SJCRH30 (cell line): ENCODE data around the gene IFNG-AS1. TPM values are rescaled to one million over a fixed set of nuclear protein-coding genes. Genes with fewer than 3 reads are reported as not detected.

ENCODE experiments used
- DNase-seq, 2 experiments: peaks; one replicate each; pipeline ENCODE4 v3.0.0-alpha.2; 2015 to 2020
- H3K27ac ChIP-seq: fragments of 250-450 bp; sonication (Bioruptor Pico); 2 replicates; pipeline ENCODE4 v1.5.1; 2020; ENCODE audit warnings: mild to moderate bottlenecking, moderate library complexity
- H3K27me3 ChIP-seq: fragments of 250-450 bp; sonication (Bioruptor Pico); 2 replicates; pipeline ENCODE4 v1.5.1; 2020; ENCODE audit warnings: mild to moderate bottlenecking, moderate library complexity
- H3K36me3 ChIP-seq: fragments of 250-450 bp; sonication (Bioruptor Pico); 2 replicates; pipeline ENCODE4 v1.5.1; 2020; ENCODE audit warnings: mild to moderate bottlenecking, moderate library complexity
- H3K4me1 ChIP-seq: fragments of 250-450 bp; sonication (Bioruptor Pico); 2 replicates; pipeline ENCODE4 v1.5.1; 2020; ENCODE audit warnings: mild to moderate bottlenecking, moderate library complexity
- H3K4me3 ChIP-seq: fragments of 250-450 bp; sonication (Bioruptor Pico); 2 replicates; pipeline ENCODE4 v1.5.1; 2020; ENCODE audit warnings: mild to moderate bottlenecking, moderate library complexity
- H3K9me3 ChIP-seq: fragments of 250-450 bp; sonication (Bioruptor Pico); replicated peaks from 2 replicates; pipeline ENCODE4 v1.5.1; 2020; ENCODE audit warnings: mild to moderate bottlenecking, moderate library complexity
- total RNA-seq: library from RNA; depleted of rRNA; stranded (reverse); fragments of >200 nt; shearing (Covaris generic); gene quantifications from 2 replicates; pipeline ENCODE4 v1.2.3, GENCODE V29; 2014; rRNA removed

The IFNG-AS1 gene
- total RNA-seq: not detected in 2 replicates

GRCh38 chr12:67989184-67989920 lies at the start of gene IFNG-AS1:
IFNG-AS1 (plus strand) TSS chr12:67989447.
- H3K27ac ChIP-seq: peak within 1 kb of the TSS; percentile 3; the same call in 1 of the 2 replicates
- H3K4me1 ChIP-seq: peaks cover 11% of the 10 kb centered on the region; the same call in 1 of the 2 replicates
- no peak for DNase-seq
- H3K36me3 ChIP-seq: no peaks in the 10 kb centered on the region
- no peaks in the 10 kb centered on the region for H3K9me3 ChIP-seq
- H3K27me3 ChIP-seq: no peaks in the 10 kb centered on the region
- H3K4me3 ChIP-seq: no peak within 1 kb of the TSS

GRCh38 chr12:67939611-67940010 lies 49.6 kb upstream of the IFNG-AS1 start:
- H3K27ac ChIP-seq: no peak overlapping the region
- no peak overlapping the region for H3K4me3 ChIP-seq

GRCh38 chr12:67940780-67941243 lies 48.4 kb upstream of the IFNG-AS1 start:
- DNase-seq: peak; percentile 13 to 47
- no peaks in the 10 kb centered on the region; the same call in 1 of the 2 replicates for H3K9me3 ChIP-seq
- no peak overlapping the region for H3K4me3 ChIP-seq
- H3K36me3 ChIP-seq: no peaks in the 10 kb centered on the region
- no peaks in the 10 kb centered on the region for H3K27me3 ChIP-seq
- peaks cover 28% of the 10 kb centered on the region for H3K4me1 ChIP-seq
- H3K27ac ChIP-seq: peak overlapping the region; percentile 44

More at GRCh38 chr12:67939611-67940010, 49.6 kb upstream of the IFNG-AS1 start:
- no peak for DNase-seq
- Histone ChIP-seq H3K27me3 (no peaks in the 10 kb centered on the region), H3K9me3 (no peaks in the 10 kb centered on the region; the same call in 1 of the 2 replicates), H3K36me3 (no peaks in the 10 kb centered on the region), H3K4me1 (peaks cover 28% of the 10 kb centered on the region)

- Histone ChIP-seq H3K4me1 (peaks cover 28% of the 10 kb centered on the region), H3K27me3 (no peaks in the 10 kb centered on the region), H3K9me3 (no peaks in the 10 kb centered on the region; the same call in 1 of the 2 replicates), H3K36me3 (no peaks in the 10 kb centered on the region), H3K4me3 (no peak overlapping the region), H3K27ac (peak overlapping the region; percentile 54)
- peak; percentile 52 to 80 for DNase-seq
Measured at GRCh38 chr12:67942724-67943123, 46.5 kb upstream of the IFNG-AS1 start.

- Histone ChIP-seq H3K27me3 (no peaks in the 10 kb centered on the region), H3K4me1 (peaks cover 28% of the 10 kb centered on the region), H3K36me3 (no peaks in the 10 kb centered on the region), H3K4me3 (no peak overlapping the region), H3K9me3 (no peaks in the 10 kb centered on the region; the same call in 1 of the 2 replicates), H3K27ac (peak overlapping the region; percentile 54)
- peak; percentile 63 to 89 for DNase-seq
Measured at GRCh38 chr12:67943141-67943892, 45.9 kb upstream of the IFNG-AS1 start.

GRCh38 chr12:67944093-67944492 lies 45.2 kb upstream of the IFNG-AS1 start:
- Histone ChIP-seq H3K36me3 (no peaks in the 10 kb centered on the region), H3K27ac (no peak overlapping the region), H3K9me3 (no peaks in the 10 kb centered on the region; the same call in 1 of the 2 replicates), H3K27me3 (no peaks in the 10 kb centered on the region), H3K4me3 (no peak overlapping the region), H3K4me1 (peaks cover 28% of the 10 kb centered on the region)
- no peak for DNase-seq

GRCh38 chr12:67952787-67953186 lies 36.5 kb upstream of the IFNG-AS1 start:
- no peaks in the 10 kb centered on the region for H3K27me3 ChIP-seq
- no peaks in the 10 kb centered on the region for H3K9me3 ChIP-seq
- DNase-seq: no peak
- H3K4me3 ChIP-seq: no peak overlapping the region
- no peak overlapping the region for H3K27ac ChIP-seq
- no peaks in the 10 kb centered on the region for H3K36me3 ChIP-seq
- H3K4me1 ChIP-seq: no peaks in the 10 kb centered on the region

GRCh38 chr12:67957383-67957782 lies 31.9 kb upstream of the IFNG-AS1 start:
- no peak overlapping the region for H3K4me3 ChIP-seq
- H3K36me3 ChIP-seq: no peaks in the 10 kb centered on the region
- H3K4me1 ChIP-seq: no peaks in the 10 kb centered on the region
- no peaks in the 10 kb centered on the region for H3K9me3 ChIP-seq
- no peak overlapping the region for H3K27ac ChIP-seq
- no peaks in the 10 kb centered on the region for H3K27me3 ChIP-seq
- no peak for DNase-seq

- Histone ChIP-seq H3K27ac (no peak overlapping the region), H3K4me3 (no peak overlapping the region), H3K27me3 (no peaks in the 10 kb centered on the region), H3K36me3 (no peaks in the 10 kb centered on the region), H3K4me1 (no peaks in the 10 kb centered on the region), H3K9me3 (no peaks in the 10 kb centered on the region)
- no peak for DNase-seq
Measured at GRCh38 chr12:67958187-67958586, 31.1 kb upstream of the IFNG-AS1 start.

GRCh38 chr12:67964456-67964855 lies 24.8 kb upstream of the IFNG-AS1 start:
- Histone ChIP-seq H3K27me3 (no peaks in the 10 kb centered on the region), H3K9me3 (no peaks in the 10 kb centered on the region), H3K36me3 (no peaks in the 10 kb centered on the region), H3K4me3 (no peak overlapping the region), H3K4me1 (no peaks in the 10 kb centered on the region), H3K27ac (no peak overlapping the region)
- DNase-seq: no peak

GRCh38 chr12:67966560-67966959 lies 22.7 kb upstream of the IFNG-AS1 start:
- Histone ChIP-seq H3K27me3 (no peaks in the 10 kb centered on the region), H3K27ac (no peak overlapping the region), H3K4me1 (no peaks in the 10 kb centered on the region), H3K9me3 (no peaks in the 10 kb centered on the region), H3K36me3 (no peaks in the 10 kb centered on the region), H3K4me3 (no peak overlapping the region)
- DNase-seq: no peak

GRCh38 chr12:67968321-67968720 lies 20.9 kb upstream of the IFNG-AS1 start:
- Histone ChIP-seq H3K36me3 (no peaks in the 10 kb centered on the region), H3K4me1 (no peaks in the 10 kb centered on the region), H3K4me3 (no peak overlapping the region), H3K27me3 (no peaks in the 10 kb centered on the region), H3K9me3 (no peaks in the 10 kb centered on the region), H3K27ac (no peak overlapping the region)
- no peak for DNase-seq

GRCh38 chr12:67968725-67969124 lies 20.5 kb upstream of the IFNG-AS1 start:
- Histone ChIP-seq H3K4me1 (no peaks in the 10 kb centered on the region), H3K9me3 (no peaks in the 10 kb centered on the region), H3K36me3 (no peaks in the 10 kb centered on the region), H3K27ac (no peak overlapping the region), H3K27me3 (no peaks in the 10 kb centered on the region), H3K4me3 (no peak overlapping the region)
- no peak for DNase-seq

GRCh38 chr12:67969134-67969802 lies 20.0 kb upstream of the IFNG-AS1 start:
- Histone ChIP-seq H3K27me3 (no peaks in the 10 kb centered on the region), H3K4me3 (no peak overlapping the region), H3K9me3 (peaks cover 3% of the 10 kb centered on the region; the same call in 1 of the 2 replicates), H3K36me3 (no peaks in the 10 kb centered on the region), H3K4me1 (no peaks in the 10 kb centered on the region), H3K27ac (no peak overlapping the region)
- no peak for DNase-seq

- Histone ChIP-seq H3K36me3 (no peaks in the 10 kb centered on the region), H3K27ac (no peak overlapping the region), H3K4me1 (no peaks in the 10 kb centered on the region), H3K4me3 (no peak overlapping the region), H3K27me3 (no peaks in the 10 kb centered on the region), H3K9me3 (peaks cover 5% of the 10 kb centered on the region; the same call in 1 of the 2 replicates)
- no peak for DNase-seq
Measured at GRCh38 chr12:67977668-67978067, 11.6 kb upstream of the IFNG-AS1 start.
